ENCODE measurements around the gene LRRC8E.
"Not testable (repeated sequence)": the region's sequence is repeated elsewhere in the genome, so short reads cannot be mapped to it uniquely, and the experiment has no call there.

The LRRC8E gene

DNA sequence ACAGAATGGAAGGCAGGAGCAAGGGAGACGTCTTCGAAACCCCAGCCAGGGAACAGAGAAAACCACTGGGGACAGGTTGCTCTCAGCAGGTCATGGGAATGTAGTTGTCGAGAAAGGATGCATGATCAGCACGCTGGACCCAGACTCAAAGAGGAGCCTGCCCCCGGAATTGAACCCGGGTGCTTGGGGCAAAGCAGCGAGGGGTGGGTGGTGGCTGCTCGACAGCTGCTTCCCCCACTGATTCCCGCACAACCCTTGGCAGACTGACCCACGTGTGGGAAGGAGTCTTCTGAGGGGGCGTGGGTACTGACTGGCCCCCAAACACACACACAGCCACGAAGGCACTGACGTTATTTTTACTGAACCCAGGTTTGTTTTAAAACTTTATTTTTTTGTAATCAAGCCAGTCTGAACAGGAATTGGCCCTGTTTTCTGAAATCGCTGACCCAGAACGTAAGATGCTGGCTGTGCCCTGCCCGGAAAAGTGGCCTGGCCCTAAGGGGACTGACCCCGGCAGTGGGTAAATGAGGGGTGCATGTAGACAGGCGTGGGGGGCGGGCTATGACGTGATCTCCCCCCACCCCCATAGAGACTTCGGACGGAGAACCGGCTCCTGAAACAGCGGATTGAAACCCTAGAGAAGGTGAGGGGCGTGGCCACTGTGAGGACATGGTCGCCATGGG lies 32.7 kb upstream of the LRRC8E start:
- DNase-seq, result no peak

GRCh38 chr19:7856109-7856591 lies 32.2 kb upstream of the LRRC8E start:
- no peak for DNase-seq

DNA sequence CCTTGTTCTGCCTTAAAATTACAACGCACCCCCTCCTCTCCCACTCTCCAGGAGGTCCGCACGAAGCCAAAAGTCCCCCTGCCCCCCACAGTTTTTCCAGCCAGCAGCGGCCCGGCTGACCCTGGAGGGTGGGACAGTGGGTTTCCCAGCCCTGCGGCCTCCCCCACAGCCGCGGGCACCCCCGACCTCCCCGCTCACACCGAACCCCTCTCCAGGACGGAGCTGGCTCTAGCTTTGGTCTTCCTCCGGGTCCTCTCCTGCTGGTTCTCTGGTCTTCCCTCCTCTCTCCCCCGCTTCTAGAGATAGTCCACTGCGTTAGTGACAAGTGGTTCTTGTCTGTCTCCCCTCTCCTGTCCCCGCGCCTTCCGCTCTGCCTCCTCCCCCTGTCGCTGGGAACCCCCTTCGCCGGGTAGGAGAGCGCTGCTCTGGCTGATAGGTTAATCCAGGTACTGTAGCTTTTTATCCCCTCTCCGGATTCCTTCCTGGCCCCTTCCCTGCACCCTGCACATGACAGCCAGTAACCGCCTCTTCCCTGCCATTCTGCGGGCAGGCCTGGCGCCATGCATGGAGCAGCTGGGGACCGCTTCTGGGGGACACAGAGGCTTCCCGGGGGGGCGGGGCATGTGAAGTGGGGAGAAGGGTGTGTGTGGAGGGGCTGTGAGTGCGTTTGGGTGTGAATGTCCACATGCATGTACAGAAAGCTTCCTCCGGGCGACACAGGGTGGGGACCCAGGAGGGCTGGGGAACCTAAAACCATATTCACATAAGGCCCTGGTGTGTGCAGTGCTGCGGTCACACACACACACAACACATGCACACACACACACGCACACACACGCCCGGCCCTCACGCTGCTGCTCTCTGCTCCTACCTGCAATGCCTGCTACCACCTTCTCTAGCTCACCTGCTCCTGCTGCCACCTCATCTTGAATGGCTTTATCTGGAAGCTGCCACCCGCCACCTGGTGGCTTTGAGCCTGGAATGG lies 31.3 kb upstream of the LRRC8E start:
- DNase-seq, result no peak

DNA sequence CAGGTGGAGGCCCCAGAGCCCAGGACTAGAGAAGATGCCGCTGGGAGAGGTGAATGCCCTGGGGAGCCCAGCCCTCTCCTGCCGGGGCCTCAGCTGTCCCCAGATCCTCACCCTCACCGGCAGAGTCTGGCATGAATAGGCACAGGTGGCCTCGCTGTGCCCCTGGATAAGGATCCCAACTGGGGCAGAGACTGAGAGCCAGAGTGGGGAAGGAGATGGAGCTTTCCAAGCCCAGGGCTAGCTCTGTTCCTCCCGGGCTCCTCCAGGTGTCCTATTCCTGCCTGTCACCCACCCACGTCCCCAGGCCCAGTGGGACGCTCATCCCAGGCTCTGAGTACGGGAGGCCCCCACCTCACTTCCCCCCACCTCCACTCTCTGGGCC lies 30.6 kb upstream of the LRRC8E start:
- DNase-seq, result no peak

- no peak for DNase-seq
Measured at GRCh38 chr19:7858109-7858770, 30.1 kb upstream of the LRRC8E start.

GRCh38 chr19:7859087-7859486 lies 29.2 kb upstream of the LRRC8E start:
- DNase-seq, result not testable (repeated sequence)

GRCh38 chr19:7859831-7860713 lies 28.2 kb upstream of the LRRC8E start:
- DNase-seq, result no peak

DNA sequence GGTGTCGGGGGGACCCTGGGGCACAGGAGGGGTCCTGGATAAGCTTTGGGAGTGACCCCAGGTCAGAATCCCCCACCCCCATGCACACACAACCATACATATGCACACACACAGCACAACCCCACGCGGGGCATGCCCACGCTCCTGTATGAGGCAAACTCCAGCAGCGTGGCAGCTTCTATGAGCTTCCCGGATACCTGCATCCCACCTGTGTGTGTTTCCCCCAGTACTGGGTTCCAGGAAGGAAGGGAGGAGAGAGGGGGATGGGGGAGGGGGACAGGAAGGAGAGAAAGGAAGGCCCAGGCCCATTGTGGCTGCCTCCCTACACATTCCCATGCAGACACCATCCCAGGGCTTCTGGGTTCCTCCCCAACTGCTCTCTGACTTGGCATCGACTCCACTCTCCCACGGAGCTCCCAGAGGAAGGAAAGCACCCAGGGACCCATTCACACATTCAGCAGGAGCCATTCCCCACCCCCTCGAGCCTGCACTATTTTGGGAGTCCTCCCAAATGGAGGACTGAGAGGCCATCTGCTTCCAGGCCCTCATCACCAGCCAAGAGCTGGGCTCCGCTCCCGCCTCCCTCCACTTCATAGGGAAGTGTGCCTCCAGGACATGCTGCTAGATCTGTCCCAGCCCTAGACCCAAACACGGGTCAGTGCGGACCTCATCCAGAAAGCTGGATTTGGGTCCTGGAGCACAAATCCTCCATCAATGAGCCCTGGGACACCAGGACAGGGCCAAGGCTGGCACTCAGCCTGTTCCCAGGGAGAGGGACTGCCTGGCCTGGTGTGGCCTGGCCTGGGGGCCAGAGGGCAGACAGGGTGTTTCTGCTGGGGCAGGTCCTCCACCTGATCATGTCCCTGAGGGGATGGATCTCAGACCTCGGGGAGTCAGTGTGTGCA lies 27.3 kb upstream of the LRRC8E start:
- DNase-seq, result no peak

DNA sequence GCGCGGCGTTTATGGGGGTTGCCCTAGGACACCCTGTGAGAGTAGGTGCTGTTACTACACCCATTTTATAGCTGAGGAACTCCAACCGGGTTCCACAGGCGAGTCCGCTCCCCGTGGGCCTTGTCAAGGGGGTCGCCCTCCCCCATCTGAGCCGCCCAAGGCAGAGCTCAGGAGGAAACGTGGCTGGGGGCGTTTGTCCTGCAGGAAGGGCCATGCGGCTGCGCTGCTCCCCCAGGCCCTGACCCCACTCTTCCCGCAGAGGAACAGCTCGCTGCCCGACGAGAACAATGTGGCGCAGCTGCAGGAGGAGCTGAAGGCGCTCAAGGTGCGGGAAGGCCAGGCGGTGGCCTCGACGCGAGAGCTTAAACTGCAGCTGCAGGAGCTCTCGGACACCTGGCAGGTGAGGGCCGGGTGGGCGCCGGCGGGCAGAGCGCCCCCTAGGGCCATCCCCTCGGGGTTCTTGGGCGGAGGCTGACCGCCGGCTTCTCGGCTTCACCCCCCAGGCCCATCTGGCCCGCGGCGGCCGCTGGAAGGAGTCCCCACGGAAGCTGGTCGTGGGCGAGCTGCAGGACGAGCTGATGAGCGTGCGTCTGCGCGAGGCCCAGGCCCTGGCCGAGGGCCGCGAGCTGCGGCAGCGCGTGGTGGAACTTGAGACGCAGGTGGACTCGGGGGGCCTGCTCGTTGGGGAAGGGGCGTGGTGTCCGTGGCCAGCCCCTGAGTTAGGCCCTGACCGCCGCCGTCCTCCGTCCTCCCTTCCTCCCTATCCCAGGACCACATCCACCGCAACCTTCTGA lies 26.5 kb upstream of the LRRC8E start:
- DNase-seq, result no peak

DNA sequence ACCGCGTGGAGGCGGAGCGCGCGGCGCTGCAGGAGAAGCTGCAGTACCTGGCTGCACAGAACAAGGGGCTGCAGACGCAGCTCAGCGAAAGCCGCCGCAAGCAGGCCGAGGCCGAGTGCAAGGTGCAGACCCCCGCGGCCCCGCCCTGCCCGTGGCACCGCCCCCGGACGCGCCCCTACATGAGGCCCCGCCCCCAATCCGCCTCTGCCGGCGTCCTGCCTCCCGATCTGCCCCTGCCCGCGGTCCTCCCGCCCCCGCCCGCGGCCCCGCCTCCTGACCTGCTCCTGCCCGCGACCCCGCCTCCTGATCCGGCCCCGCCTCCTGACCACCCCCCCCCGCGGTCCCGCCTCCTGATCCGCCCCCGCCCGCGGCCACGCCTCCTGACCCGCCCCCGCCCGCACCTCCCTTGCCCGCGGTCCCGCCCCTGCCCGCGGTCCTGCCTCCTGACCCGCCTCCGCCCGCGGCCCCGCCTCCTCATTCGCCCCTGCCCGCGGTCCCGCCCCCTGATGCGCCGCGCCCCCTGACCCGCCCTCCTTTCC lies 25.8 kb upstream of the LRRC8E start:
- no peak for DNase-seq

- DNase-seq, result no peak
Measured at GRCh38 chr19:7863157-7863970, 24.9 kb upstream of the LRRC8E start.

- no peak for DNase-seq
Measured at GRCh38 chr19:7863971-7864689, 24.2 kb upstream of the LRRC8E start.

DNA sequence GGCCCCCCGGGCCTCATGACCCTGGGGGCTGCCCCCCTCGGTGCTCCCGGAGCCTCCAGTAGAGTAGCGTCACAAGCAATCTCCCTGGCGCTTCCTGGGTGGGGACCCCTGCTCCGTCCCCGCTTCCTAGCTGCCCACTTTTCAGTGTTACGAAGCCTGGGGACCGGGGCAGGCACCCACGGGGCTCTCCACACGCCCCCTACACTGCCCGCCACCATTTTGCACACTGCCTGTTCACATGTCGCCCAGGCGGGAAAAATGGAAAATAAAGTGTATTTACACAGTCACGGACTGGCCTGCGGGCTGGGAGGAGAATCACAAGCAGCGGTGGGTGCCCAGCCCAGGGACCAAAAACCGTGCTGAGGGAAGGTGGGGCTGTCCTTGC lies 23.6 kb upstream of the LRRC8E start:
- DNase-seq, result no peak

- no peak for DNase-seq
Measured at GRCh38 chr19:7865262-7865911, 22.9 kb upstream of the LRRC8E start.

- no peak for DNase-seq
Measured at GRCh38 chr19:7866399-7867091, 21.8 kb upstream of the LRRC8E start.

- no peak for DNase-seq
Measured at GRCh38 chr19:7867092-7867844, 21.0 kb upstream of the LRRC8E start.

DNA sequence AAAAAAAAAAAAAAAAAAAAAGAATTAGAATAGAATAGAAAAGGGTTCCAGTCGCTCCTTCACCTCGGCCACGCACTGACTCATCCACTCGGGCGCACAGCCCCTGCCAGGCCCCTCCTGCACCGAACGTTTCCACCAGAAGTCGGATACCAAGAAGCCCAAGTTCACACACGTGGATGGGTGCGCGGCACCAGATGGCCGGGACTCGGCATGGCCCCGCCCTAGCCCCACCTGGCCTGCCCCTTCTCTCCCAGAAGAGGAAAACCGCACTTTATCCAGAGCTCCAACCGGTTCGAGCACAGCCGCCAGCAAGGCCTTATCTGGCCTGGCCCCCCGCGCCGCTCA lies 20.0 kb upstream of the LRRC8E start:
- no peak for DNase-seq

Data from amniotic stem cell (primary cell).